Stomach (tissue), 4 donors: ENCODE results near the gene DTNBP1.

Source experiments
- CTCF ChIP-seq, 7 experiments: fragments of 450-650 bp in 4 of 7; fragments of 200-600 bp in 3 of 7; sonication (generic) in 3 of 7; IDR thresholded peaks; one replicate each; pipeline ENCODE4 v1.5.1; 2016 to 2019; ENCODE audit warnings: antibody characterized with exemption in 7 of 7, control low read depth in 2 of 7, mild to moderate bottlenecking in 1 of 7
- POLR2AphosphoS5 ChIP-seq, 3 donors: sonication (generic); formaldehyde crosslinking; IDR thresholded peaks; one replicate each; pipeline ENCODE4 v1.6.1; 2016; ENCODE audit warnings: antibody characterized with exemption in 3 of 3

- TF ChIP-seq CTCF (IDR thresholded peaks at IDR 0.05) = no peak
- TF ChIP-seq POLR2AphosphoS5 (IDR thresholded peaks at IDR 0.05) = no peak
Measured at GRCh38 chr6:15560713-15561112, 102.1 kb downstream of the DTNBP1 start.
